ENCODE results near the gene SMAD5.

GRCh38 chr5:136211282-136212040, 78.8 kb downstream of the SMAD5 start:
- TF ChIP-seq TAF1 (IDR thresholded peaks at IDR 0.05; ENCODE audit: low read depth, low read length) (no peak), POLR2A (IDR thresholded peaks at IDR 0.05; ENCODE audit: low read depth, low read length) (no peak), POLR2AphosphoS5 (IDR thresholded peaks at IDR 0.05; ENCODE audit: low read depth, low read length) (no peak), POU2F2 (IDR thresholded peaks at IDR 0.05; ENCODE audit: low read depth, low read length) (no peak), PAX5 (IDR thresholded peaks at IDR 0.05; ENCODE audit: insufficient read depth, low read length, severe bottlenecking) (no peak), SPI1 (IDR thresholded peaks at IDR 0.05; ENCODE audit: low read depth, low read length) (no peak)
